WTC11 (cell line): ENCODE results near the gene PEX6. TPM values are rescaled to one million over a fixed set of nuclear protein-coding genes. Genes with fewer than 3 reads are reported as not detected.

ENCODE experiments used
- ATAC-seq: fragments of 200-7000 bp; cut with Tn5 transposase; 2 replicates; pipeline ENCODE4 v1.10.0; 2021; ENCODE audit warnings: mild to moderate bottlenecking, moderate library complexity
- CTCF ChIA-PET: fragments of 300-600 bp; sonication (Branson Sonifier 250); formaldehyde crosslinking; loops from one replicate; lab custom pipeline; 2021; ENCODE audit warnings: antibody characterized with exemption; lab: Charles Lee
- POLR2A ChIA-PET: fragments of 350-600 bp; sonication (Branson Sonifier 250); formaldehyde crosslinking; loops from one replicate; lab custom pipeline; 2021; ENCODE audit warnings: antibody characterized with exemption; lab: Charles Lee
- DNase-seq: peaks from one replicate; pipeline ENCODE4 v3.0.0; 2021; ENCODE audit warnings: low spot score
- H3K27ac Mint-ChIP-seq: 2 replicates; pipeline ENCODE4 v1.8.0; 2021; ENCODE audit warnings: mixed read lengths
- H3K27me3 Mint-ChIP-seq: 2 replicates; pipeline ENCODE4 v1.8.0; 2021; ENCODE audit warnings: low read depth, mild to moderate bottlenecking, moderate library complexity, mixed read lengths
- H3K36me3 Mint-ChIP-seq: 2 replicates; pipeline ENCODE4 v1.8.0; 2021; ENCODE audit warnings: mixed read lengths
- H3K4me1 Mint-ChIP-seq: 2 replicates; pipeline ENCODE4 v1.8.0; 2022; ENCODE audit warnings: mixed read lengths
- H3K4me3 Mint-ChIP-seq: 2 replicates; pipeline ENCODE4 v1.8.0; 2021; ENCODE audit warnings: mild to moderate bottlenecking, moderate library complexity, mixed read lengths
- H3K9me3 Mint-ChIP-seq: 2 replicates; pipeline ENCODE4 v1.8.0; 2021; ENCODE audit warnings: mixed read lengths
- ATF1 ChIP-seq: sonication (generic); formaldehyde crosslinking; IDR thresholded peaks from 2 replicates; pipeline ENCODE4 v1.8.1; 2023; ENCODE audit warnings: mild to moderate bottlenecking, moderate library complexity, missing genetic modification reagents
- ATF6 ChIP-seq: sonication (generic); formaldehyde crosslinking; IDR thresholded peaks from 2 replicates; pipeline ENCODE4 v1.8.1; 2023; ENCODE audit warnings: mild to moderate bottlenecking, missing genetic modification reagents
- CBFB ChIP-seq: sonication (generic); formaldehyde crosslinking; IDR thresholded peaks from 2 replicates; pipeline ENCODE4 v1.8.1; 2022; ENCODE audit warnings: mild to moderate bottlenecking, low read depth, missing genetic modification reagents
- CTCF ChIP-seq: fragments of 200-600 bp; IDR thresholded peaks from 2 replicates; pipeline ENCODE4 v1.8.0; 2022; ENCODE audit warnings: antibody characterized with exemption
- E2F5 ChIP-seq: sonication (generic); formaldehyde crosslinking; IDR thresholded peaks from 2 replicates; pipeline ENCODE4 v1.8.1; 2022; ENCODE audit warnings: mild to moderate bottlenecking, moderate library complexity, missing genetic modification reagents
- EMX1 ChIP-seq: fragments of 250-450 bp; sonication (Bioruptor Pico); IDR thresholded peaks from 2 replicates; pipeline ENCODE4 v1.8.0; 2021; ENCODE audit warnings: mild to moderate bottlenecking
- JAZF1 ChIP-seq: fragments of 250-450 bp; sonication (Bioruptor Pico); IDR thresholded peaks from 2 replicates; pipeline ENCODE4 v1.9.0; 2021; ENCODE audit warnings: moderate library complexity, mild to moderate bottlenecking, inconsistent platforms
- MAX ChIP-seq: sonication (generic); formaldehyde crosslinking; IDR thresholded peaks from 2 replicates; pipeline ENCODE4 v1.8.0; 2022; ENCODE audit warnings: mild to moderate bottlenecking, missing genetic modification reagents
- NFATC4 ChIP-seq: fragments of 250-450 bp; sonication (Bioruptor Pico); IDR thresholded peaks from 2 replicates; pipeline ENCODE4 v1.9.0; 2021; ENCODE audit warnings: mild to moderate bottlenecking
- NFE2L1 ChIP-seq: sonication (generic); formaldehyde crosslinking; IDR thresholded peaks from 2 replicates; pipeline ENCODE4 v1.8.1; 2023; ENCODE audit warnings: missing genetic modification reagents
- NFYB ChIP-seq: sonication (generic); formaldehyde crosslinking; conservative IDR thresholded peaks from 2 replicates; pipeline ENCODE4 v1.8.0; 2022; ENCODE audit warnings: low read depth, missing genetic modification reagents
- NR3C1 ChIP-seq: sonication (generic); formaldehyde crosslinking; conservative IDR thresholded peaks from 2 replicates; pipeline ENCODE4 v1.8.1; 2023; ENCODE audit warnings: low read depth, mild to moderate bottlenecking, missing genetic modification reagents
- SMAD4 ChIP-seq: sonication (generic); formaldehyde crosslinking; IDR thresholded peaks from 2 replicates; pipeline ENCODE4 v1.8.0; 2022; ENCODE audit warnings: mild to moderate bottlenecking, missing genetic modification reagents
- STAT6 ChIP-seq: sonication (generic); formaldehyde crosslinking; conservative IDR thresholded peaks from 2 replicates; pipeline ENCODE4 v1.8.1; 2023; ENCODE audit warnings: mild to moderate bottlenecking, low read depth, missing genetic modification reagents, moderate library complexity
- TP53 ChIP-seq: sonication (generic); formaldehyde crosslinking; IDR thresholded peaks from 2 replicates; pipeline ENCODE4 v1.8.1; 2023; ENCODE audit warnings: mild to moderate bottlenecking, missing genetic modification reagents
- ZBTB43 ChIP-seq: sonication (generic); formaldehyde crosslinking; IDR thresholded peaks from 2 replicates; pipeline ENCODE4 v1.8.1; 2023; ENCODE audit warnings: mild to moderate bottlenecking, missing genetic modification reagents
- ZNF121 ChIP-seq: sonication (generic); formaldehyde crosslinking; IDR thresholded peaks from 2 replicates; pipeline ENCODE4 v1.8.0; 2023; ENCODE audit warnings: missing genetic modification reagents
- ZNF232 ChIP-seq: sonication (generic); formaldehyde crosslinking; IDR thresholded peaks from 2 replicates; pipeline ENCODE4 v1.8.0; 2022; ENCODE audit warnings: mild to moderate bottlenecking, missing genetic modification reagents
- ZNF423 ChIP-seq: fragments of 250-450 bp; sonication (Bioruptor Pico); IDR thresholded peaks from 2 replicates; pipeline ENCODE4 v2.1.2; 2022; ENCODE audit warnings: mild to moderate bottlenecking, moderate library complexity
- ZSCAN18 ChIP-seq: fragments of 250-450 bp; sonication (Bioruptor Pico); IDR thresholded peaks from 2 replicates; pipeline ENCODE4 v2.1.2; 2022; ENCODE audit warnings: mild to moderate bottlenecking, moderate library complexity
- total RNA-seq: library from RNA; stranded (reverse); gene quantifications from 3 replicates; pipeline ENCODE4 v1.2.3, GENCODE V29; 2021

The PEX6 gene
- total RNA-seq, 1 experiment from 2014 or later, result 8.2 TPM

GRCh38 chr6:42937548-42938427 is 41.2 kb downstream of the PEX6 start:
- Mint-ChIP-seq H3K36me3 (peaks cover 56% of the 10 kb centered on the region), H3K27ac (peak overlapping the region; percentile 79), H3K9me3 (no peaks in the 10 kb centered on the region), H3K27me3 (peaks cover 2% of the 10 kb centered on the region; the same call in 1 of the 2 replicates), H3K4me3 (no peak overlapping the region), H3K4me1 (peaks cover 18% of the 10 kb centered on the region)
- ChIA-PET CTCF (interaction anchor here (1.1 kb wide), 1 partner anchor 13 kb away, joined by 3 read pairs; no protein-coding TSS in a partner anchor), POLR2A (interaction anchor here (0.5 kb wide), 1 partner anchor 10 kb away, joined by 4 read pairs; no protein-coding TSS in a partner anchor)
- TF ChIP-seq EMX1 (no peak), E2F5 (CRISPR knock-in tag) (no peak), TP53 (no peak), NR3C1 (no peak), CTCF (no peak), NFE2L1 (no peak), ZBTB43 (CRISPR knock-in tag) (no peak), ZNF232 (CRISPR knock-in tag) (no peak), SMAD4 (CRISPR knock-in tag) (no peak), NFYB (CRISPR knock-in tag) (no peak), STAT6 (no peak), ZNF121 (no peak), JAZF1 (no peak), CBFB (no peak), ATF1 (no peak), NFATC4 (CRISPR knock-in tag) (no peak), ZSCAN18 (no peak), MAX (no peak)
- no peak for DNase-seq
- ATAC-seq, result no peak

GRCh38 chr6:42936398-42936797 is 42.6 kb downstream of the PEX6 start:
- ChIA-PET POLR2A (no interaction called here), CTCF (no interaction called here)
- Mint-ChIP-seq H3K4me3 (no peak overlapping the region), H3K9me3 (no peaks in the 10 kb centered on the region), H3K27me3 (peaks cover 2% of the 10 kb centered on the region; the same call in 1 of the 2 replicates), H3K36me3 (peaks cover 56% of the 10 kb centered on the region), H3K27ac (no peak overlapping the region), H3K4me1 (peaks cover 28% of the 10 kb centered on the region)
- DNase-seq (no peak), ATAC-seq (no peak)
- TF ChIP-seq ZNF423 (CRISPR knock-in tag), result no peak
- TF ChIP-seq NFYB (CRISPR knock-in tag), result no peak
- TF ChIP-seq ATF6, result no peak
- TF ChIP-seq CTCF, result no peak
